ENCODE results near the gene ZNF101. TPM values are rescaled to one million over a fixed set of nuclear protein-coding genes. Genes with fewer than 3 reads are reported as not detected.
"Not testable (repeated sequence)": the region's sequence is repeated elsewhere in the genome, so short reads cannot be mapped to it uniquely, and the experiment has no call there.

ZNF101 gene
- polyA plus RNA-seq, 1 donor: 7.6 TPM

GRCh38 chr19:19661675-19662251 lies 6.9 kb upstream of the ZNF101 start:
- DNase-seq: no peak

- no peak for DNase-seq
Measured at GRCh38 chr19:19662344-19662743, 6.3 kb upstream of the ZNF101 start.

GRCh38 chr19:19662871-19663255 lies 5.8 kb upstream of the ZNF101 start:
- DNase-seq: no peak

GRCh38 chr19:19663256-19664120 lies 5.2 kb upstream of the ZNF101 start, which contains the start of gene ATP13A1:
Gene ATP13A1 (minus strand): TSS chr19:19663676. CDS start chr19:19663666, 10 bp downstream.
- DNase-seq: peak; percentile 95

GRCh38 chr19:19665420-19665948 lies 3.2 kb upstream of the ZNF101 start:
- not testable (repeated sequence) for DNase-seq

- no peak for DNase-seq
Measured at GRCh38 chr19:19670070-19670551, 1.5 kb downstream of the ZNF101 start.

- no peak for DNase-seq
Measured at GRCh38 chr19:19672816-19673215, 4.2 kb downstream of the ZNF101 start.

GRCh38 chr19:19674315-19674714 lies 5.7 kb downstream of the ZNF101 start:
- DNase-seq: no peak

- DNase-seq: no peak
Measured at GRCh38 chr19:19677579-19677978, 8.9 kb downstream of the ZNF101 start.

- DNase-seq: no peak
Measured at GRCh38 chr19:19679176-19680073, 10.8 kb downstream of the ZNF101 start.

GRCh38 chr19:19686119-19686518 lies 17.5 kb downstream of the ZNF101 start:
- not testable (repeated sequence) for DNase-seq

- DNase-seq: no peak
Measured at GRCh38 chr19:19686580-19686979, 17.9 kb downstream of the ZNF101 start.

GRCh38 chr19:19687090-19687489 lies 18.5 kb downstream of the ZNF101 start:
- DNase-seq: no peak

- not testable (repeated sequence) for DNase-seq
Measured at GRCh38 chr19:19689023-19689422, 20.4 kb downstream of the ZNF101 start.

GRCh38 chr19:19691683-19692082 lies 23.0 kb downstream of the ZNF101 start:
- DNase-seq: no peak

GRCh38 chr19:19696386-19696785 lies 27.7 kb downstream of the ZNF101 start:
- DNase-seq: no peak

GRCh38 chr19:19697589-19697988 lies 28.9 kb downstream of the ZNF101 start:
- no peak for DNase-seq

GRCh38 chr19:19700493-19700892 lies 31.9 kb downstream of the ZNF101 start:
- DNase-seq: not testable (repeated sequence)

- DNase-seq: no peak
Measured at GRCh38 chr19:19704836-19705235, 36.2 kb downstream of the ZNF101 start.

GRCh38 chr19:19710506-19710905 lies 41.9 kb downstream of the ZNF101 start:
- DNase-seq: no peak

GRCh38 chr19:19711306-19711933 lies 42.8 kb downstream of the ZNF101 start:
- DNase-seq: no peak

Data from hindlimb muscle (tissue), 1 donor.